SK-N-MC (cell line): Measurements from ENCODE around the gene XDH.

ENCODE experiments used
- EZH2 ChIP-seq: fragments of 200-600 bp; sonication (generic); IDR thresholded peaks from one replicate; pipeline ENCODE4 v1.6.1; 2017; ENCODE audit warnings: antibody characterized with exemption
- POLR2AphosphoS5 ChIP-seq: IDR thresholded peaks from 2 replicates; pipeline ENCODE4 v1.6.1; 2012; ENCODE audit warnings: mild to moderate bottlenecking, low read depth, low read length, borderline replicate concordance

GRCh38 chr2:31335921-31336585, 78.5 kb downstream of the XDH start:
- TF ChIP-seq POLR2AphosphoS5 (no peak), EZH2 (no peak)
